ENCODE data around the gene MED25.

DNA sequence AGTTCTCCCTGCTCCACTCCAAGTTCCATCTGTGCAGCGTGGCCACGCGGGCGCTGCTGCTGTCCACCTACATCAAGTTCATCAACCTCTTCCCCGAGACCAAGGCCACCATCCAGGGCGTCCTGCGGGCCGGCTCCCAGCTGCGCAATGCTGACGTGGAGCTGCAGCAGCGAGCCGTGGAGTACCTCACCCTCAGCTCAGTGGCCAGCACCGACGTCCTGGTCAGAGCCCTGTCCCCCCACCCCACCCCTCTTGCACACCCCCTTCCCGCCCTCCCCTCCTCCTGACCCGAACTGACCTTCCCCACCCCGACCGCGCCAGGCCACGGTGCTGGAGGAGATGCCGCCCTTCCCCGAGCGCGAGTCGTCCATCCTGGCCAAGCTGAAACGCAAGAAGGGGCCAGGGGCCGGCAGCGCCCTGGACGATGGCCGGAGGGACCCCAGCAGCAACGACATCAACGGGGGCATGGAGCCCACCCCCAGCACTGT, 16.6 kb upstream of the MED25 start:
- no peak for TF ChIP-seq CTCF (IDR thresholded peaks at IDR 0.05; ENCODE audit: poor library complexity)
- TF ChIP-seq EZH2 (IDR thresholded peaks at IDR 0.05; ENCODE audit: borderline replicate concordance), result no peak

All from hepatocyte (in vitro differentiated cells).